Measurements from ENCODE around the gene EVX2.

DNA sequence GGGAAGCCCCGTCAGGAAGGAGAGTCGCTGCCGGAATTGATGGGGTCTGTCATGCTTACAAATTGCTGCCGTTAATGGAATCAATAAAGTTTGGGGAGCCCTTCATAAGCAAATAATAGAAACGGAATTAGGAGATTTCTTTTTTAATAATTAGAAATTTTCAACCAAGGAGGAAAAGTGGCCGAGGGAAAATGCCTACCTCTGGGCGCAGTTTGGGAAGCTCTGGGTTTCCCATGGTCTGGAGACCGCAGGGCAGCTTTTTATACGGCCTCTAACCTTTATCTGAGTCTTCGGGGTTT lies 1.3 kb downstream of the EVX2 start:
- TF ChIP-seq POLR2A (IDR thresholded peaks at IDR 0.05; ENCODE audit: low read depth, low read length) (no peak), CEBPB (IDR thresholded peaks at IDR 0.05; ENCODE audit: low read depth, low read length) (no peak), BHLHE40 (IDR thresholded peaks at IDR 0.05; ENCODE audit: low read depth, low read length) (no peak), RAD21 (IDR thresholded peaks at IDR 0.05; ENCODE audit: low read length) (no peak), RCOR1 (IDR thresholded peaks at IDR 0.05; ENCODE audit: insufficient replicate concordance, low read length) (no peak), RFX5 (IDR thresholded peaks at IDR 0.05; ENCODE audit: low read depth, low read length) (no peak), SMC3 (IDR thresholded peaks at IDR 0.05; ENCODE audit: low read depth, low read length) (no peak), CHD1 (IDR thresholded peaks at IDR 0.05; ENCODE audit: low read depth, low read length) (no peak), MAFK (IDR thresholded peaks at IDR 0.05; ENCODE audit: low read depth, low read length) (no peak), MXI1 (IDR thresholded peaks at IDR 0.05; ENCODE audit: borderline replicate concordance, low read depth, low read length) (no peak), NFE2L2 (IDR thresholded peaks at IDR 0.05; ENCODE audit: low read depth, low read length) (no peak)
- TF ChIP-seq, protein P1, sequence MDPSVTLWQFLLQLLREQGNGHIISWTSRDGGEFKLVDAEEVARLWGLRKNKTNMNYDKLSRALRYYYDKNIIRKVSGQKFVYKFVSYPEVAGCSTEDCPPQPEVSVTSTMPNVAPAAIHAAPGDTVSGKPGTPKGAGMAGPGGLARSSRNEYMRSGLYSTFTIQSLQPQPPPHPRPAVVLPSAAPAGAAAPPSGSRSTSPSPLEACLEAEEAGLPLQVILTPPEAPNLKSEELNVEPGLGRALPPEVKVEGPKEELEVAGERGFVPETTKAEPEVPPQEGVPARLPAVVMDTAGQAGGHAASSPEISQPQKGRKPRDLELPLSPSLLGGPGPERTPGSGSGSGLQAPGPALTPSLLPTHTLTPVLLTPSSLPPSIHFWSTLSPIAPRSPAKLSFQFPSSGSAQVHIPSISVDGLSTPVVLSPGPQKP (IDR thresholded peaks at IDR 0.05; ENCODE audit: borderline replicate concordance, low read depth, low read length): no peak
- TF ChIP-seq, protein P2, sequence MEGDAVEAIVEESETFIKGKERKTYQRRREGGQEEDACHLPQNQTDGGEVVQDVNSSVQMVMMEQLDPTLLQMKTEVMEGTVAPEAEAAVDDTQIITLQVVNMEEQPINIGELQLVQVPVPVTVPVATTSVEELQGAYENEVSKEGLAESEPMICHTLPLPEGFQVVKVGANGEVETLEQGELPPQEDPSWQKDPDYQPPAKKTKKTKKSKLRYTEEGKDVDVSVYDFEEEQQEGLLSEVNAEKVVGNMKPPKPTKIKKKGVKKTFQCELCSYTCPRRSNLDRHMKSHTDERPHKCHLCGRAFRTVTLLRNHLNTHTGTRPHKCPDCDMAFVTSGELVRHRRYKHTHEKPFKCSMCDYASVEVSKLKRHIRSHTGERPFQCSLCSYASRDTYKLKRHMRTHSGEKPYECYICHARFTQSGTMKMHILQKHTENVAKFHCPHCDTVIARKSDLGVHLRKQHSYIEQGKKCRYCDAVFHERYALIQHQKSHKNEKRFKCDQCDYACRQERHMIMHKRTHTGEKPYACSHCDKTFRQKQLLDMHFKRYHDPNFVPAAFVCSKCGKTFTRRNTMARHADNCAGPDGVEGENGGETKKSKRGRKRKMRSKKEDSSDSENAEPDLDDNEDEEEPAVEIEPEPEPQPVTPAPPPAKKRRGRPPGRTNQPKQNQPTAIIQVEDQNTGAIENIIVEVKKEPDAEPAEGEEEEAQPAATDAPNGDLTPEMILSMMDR (conservative IDR thresholded peaks at IDR 0.05; ENCODE audit: low read depth, low read length): no peak
- TF ChIP-seq, protein P3, sequence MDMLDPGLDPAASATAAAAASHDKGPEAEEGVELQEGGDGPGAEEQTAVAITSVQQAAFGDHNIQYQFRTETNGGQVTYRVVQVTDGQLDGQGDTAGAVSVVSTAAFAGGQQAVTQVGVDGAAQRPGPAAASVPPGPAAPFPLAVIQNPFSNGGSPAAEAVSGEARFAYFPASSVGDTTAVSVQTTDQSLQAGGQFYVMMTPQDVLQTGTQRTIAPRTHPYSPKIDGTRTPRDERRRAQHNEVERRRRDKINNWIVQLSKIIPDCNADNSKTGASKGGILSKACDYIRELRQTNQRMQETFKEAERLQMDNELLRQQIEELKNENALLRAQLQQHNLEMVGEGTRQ (IDR thresholded peaks at IDR 0.05; ENCODE audit: low read depth, low read length): no peak

Data from IMR-90 (cell line).